Inflammatory macrophage treated with lipopolysaccharide for 1 hour (primary cell): ENCODE results near the gene HGFAC.
"Not testable (repeated sequence)": the region's sequence is repeated elsewhere in the genome, so short reads cannot be mapped to it uniquely, and the experiment has no call there.

Source experiments
- DNase-seq, 2 donors: peaks; one replicate each; pipeline ENCODE4 v3.0.0-alpha.2; 2020 to 2022

The HGFAC gene

GRCh38 chr4:3444351-3445110 lies 2.8 kb downstream of the HGFAC start:
- DNase-seq: no peak

GRCh38 chr4:3445111-3445820 lies 3.5 kb downstream of the HGFAC start:
- DNase-seq: no peak

- no peak for DNase-seq
Measured at GRCh38 chr4:3445829-3446545, 4.2 kb downstream of the HGFAC start.

- DNase-seq: no peak
Measured at GRCh38 chr4:3446631-3447320, 5.0 kb downstream of the HGFAC start.

GRCh38 chr4:3447431-3448395 lies 5.9 kb downstream of the HGFAC start:
- no peak for DNase-seq

- DNase-seq: no peak
Measured at GRCh38 chr4:3449047-3449573, 7.3 kb downstream of the HGFAC start.

- no peak for DNase-seq
Measured at GRCh38 chr4:3449574-3450534, 8.1 kb downstream of the HGFAC start.

GRCh38 chr4:3450643-3451042 lies 8.9 kb downstream of the HGFAC start:
- no peak for DNase-seq

GRCh38 chr4:3451956-3452355 lies 10.2 kb downstream of the HGFAC start:
- DNase-seq: no peak

GRCh38 chr4:3452376-3452775 lies 10.6 kb downstream of the HGFAC start:
- no peak for DNase-seq

- DNase-seq: not testable (repeated sequence)
Measured at GRCh38 chr4:3455596-3455995, 13.8 kb downstream of the HGFAC start.

- DNase-seq: no peak
Measured at GRCh38 chr4:3458371-3458770, 16.6 kb downstream of the HGFAC start.

GRCh38 chr4:3459156-3459555 lies 17.4 kb downstream of the HGFAC start:
- DNase-seq: not testable (repeated sequence)

GRCh38 chr4:3460926-3461325 lies 19.2 kb downstream of the HGFAC start:
- DNase-seq: no peak

GRCh38 chr4:3461515-3462291 lies 19.9 kb downstream of the HGFAC start:
- no peak for DNase-seq

- no peak for DNase-seq
Measured at GRCh38 chr4:3462321-3462789, 20.6 kb downstream of the HGFAC start.

GRCh38 chr4:3462790-3463415 lies 21.1 kb downstream of the HGFAC start, which contains the start of gene DOK7:
Gene DOK7 (plus strand): TSS chr4:3463306. CDS start chr4:3463376, 70 bp downstream.
- DNase-seq: no peak

- no peak for DNase-seq
Measured at GRCh38 chr4:3463556-3464348, 22.0 kb downstream of the HGFAC start.
